ENCODE results near the gene GLT1D1.
A peak's percentile ranks its signal among the peaks of the same experiment; 100 is the strongest.

DNA sequence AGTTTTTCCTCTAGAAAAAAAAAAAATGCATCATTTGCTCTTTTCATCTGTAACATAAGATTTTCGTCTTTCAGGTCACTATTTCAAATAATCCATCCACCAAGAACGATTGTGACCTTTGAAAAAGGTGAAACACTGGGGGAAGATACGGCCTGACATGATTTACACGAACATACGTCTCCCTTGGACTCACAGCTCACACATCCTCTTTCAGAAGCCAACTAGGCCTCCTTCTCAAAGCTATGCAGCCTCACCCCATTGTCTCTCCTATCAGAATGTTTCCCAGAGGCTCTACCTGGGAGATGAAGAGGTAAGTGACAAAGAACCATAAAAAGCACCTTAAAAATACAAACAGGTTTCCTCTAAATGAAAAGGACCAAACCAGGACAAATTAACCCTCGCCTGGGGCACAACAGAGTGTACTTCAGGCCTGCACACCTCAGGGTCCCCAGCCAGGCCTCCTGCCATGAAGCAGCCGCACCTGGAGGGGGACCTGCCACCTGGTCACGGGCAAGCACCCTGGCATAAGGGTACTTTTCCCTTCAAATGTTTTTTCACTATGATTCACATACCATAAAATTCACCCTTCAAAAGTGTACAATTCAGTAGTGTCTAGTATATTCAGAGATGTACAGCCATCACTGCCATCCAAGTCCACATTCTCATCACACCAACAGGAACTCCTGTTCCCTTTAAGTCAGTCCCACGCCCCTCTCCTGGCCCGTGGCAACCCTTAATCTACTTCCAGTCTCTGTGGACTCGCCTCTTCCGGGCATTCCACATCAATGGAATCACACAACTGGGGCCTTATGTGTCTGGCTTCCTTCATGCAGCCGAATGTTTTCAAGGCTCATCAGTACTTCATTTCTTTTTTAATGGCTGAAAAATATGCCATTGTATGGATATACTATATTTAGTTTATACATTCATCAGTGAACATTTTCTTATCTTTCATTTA lies 34.9 kb upstream of the GLT1D1 start:
- no peak for TF ChIP-seq POLR2A (IDR thresholded peaks at IDR 0.05)
- TF ChIP-seq POLR2AphosphoS5 (IDR thresholded peaks at IDR 0.05) = peak in 1 of 4 donors; percentile 9
- TF ChIP-seq, protein P1, sequence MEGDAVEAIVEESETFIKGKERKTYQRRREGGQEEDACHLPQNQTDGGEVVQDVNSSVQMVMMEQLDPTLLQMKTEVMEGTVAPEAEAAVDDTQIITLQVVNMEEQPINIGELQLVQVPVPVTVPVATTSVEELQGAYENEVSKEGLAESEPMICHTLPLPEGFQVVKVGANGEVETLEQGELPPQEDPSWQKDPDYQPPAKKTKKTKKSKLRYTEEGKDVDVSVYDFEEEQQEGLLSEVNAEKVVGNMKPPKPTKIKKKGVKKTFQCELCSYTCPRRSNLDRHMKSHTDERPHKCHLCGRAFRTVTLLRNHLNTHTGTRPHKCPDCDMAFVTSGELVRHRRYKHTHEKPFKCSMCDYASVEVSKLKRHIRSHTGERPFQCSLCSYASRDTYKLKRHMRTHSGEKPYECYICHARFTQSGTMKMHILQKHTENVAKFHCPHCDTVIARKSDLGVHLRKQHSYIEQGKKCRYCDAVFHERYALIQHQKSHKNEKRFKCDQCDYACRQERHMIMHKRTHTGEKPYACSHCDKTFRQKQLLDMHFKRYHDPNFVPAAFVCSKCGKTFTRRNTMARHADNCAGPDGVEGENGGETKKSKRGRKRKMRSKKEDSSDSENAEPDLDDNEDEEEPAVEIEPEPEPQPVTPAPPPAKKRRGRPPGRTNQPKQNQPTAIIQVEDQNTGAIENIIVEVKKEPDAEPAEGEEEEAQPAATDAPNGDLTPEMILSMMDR (IDR thresholded peaks at IDR 0.05) = no peak
